ENCODE measurements around the gene HLA-DOB.

DNA sequence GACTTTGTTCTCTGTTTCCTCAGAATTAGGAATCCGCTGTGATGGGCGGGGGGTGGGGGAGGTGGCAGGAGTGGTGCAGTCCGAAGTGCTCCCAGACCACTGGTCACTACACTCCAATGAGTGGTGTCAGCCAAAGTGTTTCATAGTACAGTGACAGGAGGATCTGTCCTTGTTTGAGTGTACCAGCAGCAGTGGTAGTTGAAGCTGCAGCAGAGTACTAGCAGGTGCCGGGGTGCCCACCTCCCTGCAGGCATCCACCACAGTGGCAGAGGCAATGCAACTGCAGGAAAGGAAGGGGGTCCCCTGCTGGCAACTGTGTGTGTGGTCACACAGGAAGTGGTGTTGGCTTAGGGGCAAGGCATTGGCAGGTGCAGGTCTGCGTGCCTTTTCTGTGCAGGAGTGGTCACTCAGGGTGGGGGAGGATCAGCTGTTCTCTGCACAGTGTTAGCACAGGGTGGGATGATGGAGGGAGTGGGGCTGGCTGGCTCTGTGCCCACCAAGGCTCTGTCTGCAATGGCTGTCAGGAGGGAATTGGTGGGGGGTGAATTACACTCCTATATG is 9.7 kb downstream of the HLA-DOB start:
- TF ChIP-seq POLR2A (IDR thresholded peaks at IDR 0.05): no peak
- no peak for TF ChIP-seq CTCF (IDR thresholded peaks at IDR 0.05 in 8 of 11, conservative IDR thresholded peaks at IDR 0.05 in 3 of 11)

Data from spleen (tissue), 7 donors.